HUES48 (cell line): ENCODE measurements around the gene NAA25.

Experiments used
- H3K27ac ChIP-seq: one replicate; pipeline ENCODE4 v1.7.0; 2013; ENCODE audit warnings: low read depth, low read length, inconsistent platforms
- H3K27me3 ChIP-seq: 2 replicates; pipeline ENCODE4 v1.6.1; 2013; ENCODE audit warnings: mild to moderate bottlenecking, low read length; ENCODE audit not compliant: control insufficient read depth, insufficient read depth
- H3K36me3 ChIP-seq: 2 replicates; pipeline ENCODE4 v1.6.1; 2013; ENCODE audit warnings: low read length; ENCODE audit not compliant: control insufficient read depth, insufficient read depth
- H3K4me1 ChIP-seq: 2 replicates; pipeline ENCODE4 v1.6.1; 2013; ENCODE audit warnings: mild to moderate bottlenecking, low read length; ENCODE audit not compliant: control insufficient read depth, insufficient read depth
- H3K4me3 ChIP-seq: 2 replicates; pipeline ENCODE4 v1.5.1; 2013; ENCODE audit warnings: mild to moderate bottlenecking, low read depth, low read length
- H3K9ac ChIP-seq: 2 replicates; pipeline ENCODE4 v1.6.1; 2013; ENCODE audit warnings: mild to moderate bottlenecking, low read depth, low read length, moderate library complexity
- H3K9me3 ChIP-seq: 2 replicates; pipeline ENCODE4 v1.6.1; 2013; ENCODE audit warnings: low read length; ENCODE audit not compliant: control insufficient read depth, insufficient read depth

NAA25 gene

DNA sequence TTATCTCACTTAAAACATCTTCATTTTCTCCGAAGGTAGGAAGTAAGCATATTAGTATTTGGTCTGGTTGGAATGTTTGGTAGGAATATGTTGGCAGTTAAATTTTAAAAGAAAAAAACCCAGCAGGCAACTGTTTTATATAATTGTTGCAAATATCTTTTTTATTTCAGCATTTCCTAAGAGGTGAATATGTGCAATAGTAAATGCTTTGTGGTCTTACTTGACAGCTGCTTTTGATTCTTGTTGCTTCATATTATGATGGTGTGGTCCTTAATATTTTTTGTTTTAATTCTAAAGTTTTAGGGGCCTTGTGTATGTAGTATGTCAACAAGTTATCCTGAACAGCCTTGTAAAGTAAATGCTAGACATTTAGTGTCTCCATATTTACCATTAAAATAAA lies 23.1 kb upstream of the NAA25 start:
- Histone ChIP-seq H3K27ac (no peak overlapping the region), H3K36me3 (peaks cover 42% of the 10 kb centered on the region), H3K4me3 (no peak overlapping the region), H3K4me1 (no peaks in the 10 kb centered on the region; the same call in 1 of the 2 replicates), H3K9ac (no peak overlapping the region), H3K27me3 (no peaks in the 10 kb centered on the region), H3K9me3 (no peaks in the 10 kb centered on the region)

DNA sequence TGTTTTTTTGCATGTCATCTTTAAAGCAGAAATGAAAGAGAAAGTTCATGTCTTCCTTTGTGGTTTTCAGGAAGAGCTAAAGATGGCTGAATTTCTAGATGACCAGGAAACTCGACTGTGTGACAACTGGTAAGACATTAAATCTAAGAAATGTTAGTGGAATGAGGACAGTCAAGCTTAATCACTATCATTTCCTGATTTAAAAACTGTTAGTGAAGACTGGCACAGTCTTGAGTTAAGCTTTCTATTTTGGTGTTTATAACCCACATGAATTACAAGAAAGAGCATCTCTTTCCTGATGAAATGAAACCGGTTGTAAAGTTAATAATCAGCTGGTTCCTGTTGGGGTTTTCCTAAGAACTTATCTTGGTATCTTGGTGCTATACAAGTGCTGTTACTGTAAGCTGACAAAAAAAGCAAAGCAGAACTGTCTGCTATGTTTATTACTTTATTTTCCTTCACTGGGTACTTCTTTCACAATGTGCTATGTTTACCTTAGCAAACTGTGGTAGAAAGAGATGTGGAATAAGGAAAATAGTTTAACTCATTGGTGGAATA lies 21.9 kb upstream of the NAA25 start:
- no peak overlapping the region for H3K9ac ChIP-seq
- peak overlapping the region; percentile 5 for H3K27ac ChIP-seq
- peaks cover 33% of the 10 kb centered on the region for H3K36me3 ChIP-seq
- H3K27me3 ChIP-seq: no peaks in the 10 kb centered on the region
- H3K4me3 ChIP-seq: no peak overlapping the region
- H3K9me3 ChIP-seq: no peaks in the 10 kb centered on the region
- H3K4me1 ChIP-seq: no peaks in the 10 kb centered on the region; the same call in none of the 2 replicates

DNA sequence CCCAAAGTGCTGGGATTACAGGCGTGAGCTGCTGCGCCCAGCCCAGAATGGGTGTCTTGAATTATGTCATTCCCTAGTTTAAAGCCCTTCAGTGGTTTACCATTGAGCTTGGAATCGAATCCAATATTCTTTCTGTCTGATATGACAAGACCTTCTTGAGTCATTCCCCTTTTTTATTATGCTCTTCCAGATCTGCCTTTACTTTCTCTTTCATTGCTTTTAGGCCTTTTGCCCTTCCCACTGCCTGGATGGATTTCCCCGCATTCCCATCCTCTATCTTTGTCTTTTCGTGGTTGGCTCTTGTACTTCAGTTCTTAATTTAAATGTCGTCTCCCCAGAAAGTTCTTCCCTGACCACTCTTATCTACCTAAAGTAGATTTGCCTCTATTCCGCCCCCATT lies 18.3 kb upstream of the NAA25 start:
- no peaks in the 10 kb centered on the region for H3K9me3 ChIP-seq
- H3K36me3 ChIP-seq: peaks cover 14% of the 10 kb centered on the region
- H3K27me3 ChIP-seq: no peaks in the 10 kb centered on the region
- H3K9ac ChIP-seq: no peak overlapping the region
- no peak overlapping the region for H3K27ac ChIP-seq
- peaks cover 4% of the 10 kb centered on the region for H3K4me1 ChIP-seq
- no peak overlapping the region for H3K4me3 ChIP-seq

DNA sequence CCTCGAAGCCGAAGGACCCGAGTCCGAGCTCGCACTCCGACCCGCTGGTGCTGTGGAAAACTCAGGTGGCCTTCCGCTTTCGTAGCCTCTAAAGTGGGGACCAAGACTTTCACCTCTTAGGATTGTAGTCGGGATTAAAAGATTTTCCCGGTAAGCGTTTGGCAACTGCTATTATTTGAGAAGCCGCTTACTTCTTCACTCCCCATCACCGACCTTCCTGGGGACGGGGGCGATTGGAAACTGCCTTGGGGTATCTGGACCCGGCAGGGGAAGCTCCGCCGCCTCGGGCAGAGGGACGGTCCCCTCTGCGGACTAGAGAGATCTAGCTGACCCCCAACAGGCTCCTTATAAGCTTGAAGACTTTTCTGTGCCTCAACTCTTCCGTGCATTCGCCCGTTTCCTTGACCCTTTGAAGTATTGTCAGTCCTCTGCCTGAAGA lies 17.4 kb upstream of the NAA25 start:
- Histone ChIP-seq H3K27ac (peak overlapping the region; percentile 62), H3K4me3 (peak overlapping the region; percentile 91), H3K9ac (peak overlapping the region; percentile 56; the same call in 1 of the 2 replicates), H3K27me3 (no peaks in the 10 kb centered on the region), H3K9me3 (no peaks in the 10 kb centered on the region), H3K4me1 (peaks cover 4% of the 10 kb centered on the region), H3K36me3 (peaks cover 8% of the 10 kb centered on the region)

DNA sequence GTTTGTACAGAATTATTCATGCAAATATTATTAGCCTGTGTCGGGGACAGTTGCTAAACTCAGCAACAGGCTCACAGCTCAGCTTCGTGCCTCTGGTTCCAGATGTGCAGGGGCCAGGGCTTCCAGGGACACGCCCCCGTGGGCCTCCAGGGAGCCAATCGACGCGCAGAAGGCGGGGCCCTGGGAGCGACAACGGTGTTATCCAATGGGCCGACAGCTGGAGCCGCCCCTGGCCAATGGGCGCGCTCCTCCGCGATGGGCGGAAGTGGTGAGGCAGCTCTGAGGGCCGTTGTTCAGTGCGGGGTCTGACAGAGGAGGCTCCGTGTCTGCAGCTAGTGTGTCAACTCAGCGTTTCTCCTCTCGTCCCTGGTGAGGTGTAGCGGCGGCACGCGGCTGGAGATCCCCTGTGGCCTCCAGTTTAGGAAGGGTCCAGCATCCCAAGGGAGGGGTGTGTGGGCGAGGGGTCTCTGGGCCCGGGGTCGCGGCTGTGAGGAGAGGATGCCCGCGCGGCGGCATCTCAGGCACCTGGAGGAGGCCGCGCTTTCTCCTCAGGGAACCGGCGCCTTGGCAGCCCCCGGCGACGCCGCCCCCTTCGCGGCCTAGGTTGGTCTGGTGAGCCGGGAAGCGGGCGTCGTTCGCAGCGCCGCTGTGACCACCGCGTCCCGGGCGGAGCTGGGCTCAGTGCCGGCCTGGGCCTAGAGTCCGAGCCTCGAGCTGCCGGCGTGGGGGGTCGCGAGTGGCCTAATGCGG lies 16.8 kb upstream of the NAA25 start, which contains the start of gene TRAFD1:
Gene TRAFD1 (plus strand): TSS at position 311 of the 750 bp plus-strand sequence. CDS start 4,963 bp downstream, outside the sequence.
- Histone ChIP-seq H3K27ac (peak within 1 kb of the TSS; percentile 62), H3K36me3 (0 out of 2 replicates have a peak, but pooled peaks cover 2% of the 10 kb centered on the region), H3K4me1 (peaks cover 4% of the 10 kb centered on the region), H3K9ac (peak within 1 kb of the TSS; percentile 56), H3K9me3 (no peaks in the 10 kb centered on the region), H3K4me3 (peak within 1 kb of the TSS; percentile 91), H3K27me3 (no peaks in the 10 kb centered on the region)

DNA sequence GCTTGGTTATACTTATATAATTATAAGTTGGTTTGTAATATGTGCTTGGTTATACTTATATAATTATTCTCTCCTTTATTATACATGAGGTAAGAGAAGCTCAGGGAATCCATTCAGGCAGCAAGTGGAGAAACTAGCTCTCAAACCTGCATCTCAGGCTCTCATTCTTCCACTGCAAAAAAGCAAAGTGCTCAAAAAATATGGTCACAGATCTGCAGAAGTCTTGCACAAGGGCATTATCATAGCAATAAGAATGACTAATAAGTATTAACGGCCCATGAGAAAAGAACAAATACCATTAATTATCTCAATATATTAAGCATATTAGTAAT lies 16.3 kb upstream of the NAA25 start:
- Histone ChIP-seq H3K9ac (no peak overlapping the region), H3K4me1 (peaks cover 4% of the 10 kb centered on the region), H3K4me3 (peak overlapping the region; percentile 91; the same call in 1 of the 2 replicates), H3K9me3 (no peaks in the 10 kb centered on the region), H3K27ac (no peak overlapping the region), H3K27me3 (no peaks in the 10 kb centered on the region), H3K36me3 (no peaks in the 10 kb centered on the region)

DNA sequence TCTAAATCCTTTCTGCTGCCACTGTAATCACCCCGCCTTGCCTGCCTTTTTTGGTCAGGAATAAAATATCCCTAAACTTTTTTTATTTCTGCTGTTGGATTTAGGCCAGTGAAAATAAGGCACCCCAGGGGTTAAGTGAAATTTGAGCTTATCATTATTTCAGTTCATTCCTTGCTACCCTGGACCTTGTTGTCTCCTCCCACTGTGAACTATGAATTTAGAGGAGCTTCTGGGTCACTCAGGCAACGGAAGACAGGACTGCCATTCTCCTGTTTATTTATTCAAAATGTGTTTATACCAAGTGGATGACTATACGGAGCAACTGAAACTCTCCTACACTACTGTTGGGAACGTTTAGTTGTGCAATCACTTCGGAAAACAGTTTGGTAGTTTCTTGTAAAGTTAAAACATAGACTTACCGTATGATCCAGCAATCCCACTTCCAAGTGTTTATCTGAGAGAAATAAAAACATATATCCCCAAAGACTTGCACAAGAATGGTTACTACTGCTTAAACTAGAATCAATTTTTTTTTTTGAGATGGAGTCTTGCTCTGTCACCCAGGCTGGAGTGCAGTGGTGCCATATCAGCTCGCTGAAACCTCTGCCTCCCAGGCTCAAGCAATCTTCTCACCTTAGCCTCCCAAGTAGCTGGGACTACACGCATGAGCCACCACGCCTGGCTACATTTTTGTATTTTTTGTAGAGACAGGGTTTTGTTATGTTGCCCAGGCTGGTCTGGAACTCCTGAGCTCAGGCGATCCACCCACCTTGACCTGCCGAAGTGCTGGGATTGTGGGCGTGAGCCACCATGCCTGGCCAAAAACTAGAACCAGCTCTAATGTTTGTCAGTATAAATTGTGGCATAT lies 14.5 kb upstream of the NAA25 start:
- Histone ChIP-seq H3K4me1 (peaks cover 4% of the 10 kb centered on the region), H3K27ac (no peak overlapping the region), H3K9me3 (no peaks in the 10 kb centered on the region), H3K27me3 (no peaks in the 10 kb centered on the region), H3K9ac (no peak overlapping the region), H3K36me3 (no peaks in the 10 kb centered on the region), H3K4me3 (no peak overlapping the region)

DNA sequence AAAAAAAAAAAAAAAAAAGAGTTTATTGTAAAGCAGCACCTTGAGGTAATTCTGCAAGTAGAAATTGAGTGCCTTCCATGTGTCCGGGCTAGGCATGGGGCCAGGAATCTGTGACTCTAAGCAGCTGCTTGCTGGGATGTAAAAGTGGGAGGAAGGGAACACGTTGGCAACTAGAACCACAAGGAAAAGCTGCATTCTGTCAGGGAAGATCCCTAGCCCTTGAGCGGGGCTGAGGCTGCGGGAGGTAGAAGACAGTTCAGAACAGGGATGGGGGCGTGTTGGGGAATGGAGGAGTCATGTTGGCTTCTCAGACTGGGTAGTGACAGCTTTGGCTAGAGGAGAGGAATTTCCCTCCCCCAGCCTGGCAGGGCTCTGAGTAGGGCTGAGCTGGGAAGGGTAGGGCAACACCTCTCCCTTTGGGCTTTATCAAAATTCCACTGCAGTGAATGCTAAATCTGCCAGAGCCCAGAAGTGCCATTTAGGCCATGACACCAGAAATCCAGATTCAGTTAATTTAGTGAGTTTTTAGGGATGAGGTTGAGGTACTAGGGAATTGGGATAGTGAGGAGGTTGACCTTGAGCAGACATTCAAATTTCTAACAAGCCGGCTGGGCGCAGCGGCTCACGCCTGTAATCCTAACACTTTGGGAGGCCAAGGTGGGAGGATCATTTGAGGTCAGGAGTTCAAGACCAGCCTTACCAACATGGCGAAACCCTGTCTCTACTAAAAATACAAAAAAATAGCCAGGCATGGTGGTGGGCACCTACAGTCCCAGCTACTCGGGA lies 13.4 kb upstream of the NAA25 start:
- H3K9ac ChIP-seq: no peak overlapping the region
- no peaks in the 10 kb centered on the region for H3K27me3 ChIP-seq
- H3K27ac ChIP-seq: no peak overlapping the region
- no peak overlapping the region for H3K4me3 ChIP-seq
- peaks cover 5% of the 10 kb centered on the region for H3K4me1 ChIP-seq
- no peaks in the 10 kb centered on the region for H3K36me3 ChIP-seq
- H3K9me3 ChIP-seq: no peaks in the 10 kb centered on the region

DNA sequence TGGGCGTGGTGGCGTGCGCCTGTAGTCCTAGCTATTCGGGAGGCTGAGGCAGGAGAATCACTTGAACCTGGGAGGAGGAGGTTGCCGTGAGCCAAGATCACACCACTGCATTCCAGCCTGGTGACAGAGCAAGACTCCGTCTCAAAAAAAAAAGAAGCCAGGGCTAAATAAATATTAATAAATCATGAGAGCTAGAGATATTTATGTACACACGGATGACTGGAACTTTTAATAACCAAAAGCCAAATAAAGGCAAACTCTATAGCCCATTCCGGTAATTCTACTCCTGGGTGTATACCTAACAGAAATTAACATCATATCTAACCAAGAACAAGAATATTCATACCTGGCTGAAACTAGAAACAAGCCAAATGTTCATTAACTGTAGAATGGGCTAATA lies 9.1 kb upstream of the NAA25 start:
- Histone ChIP-seq H3K4me3 (no peak overlapping the region), H3K9ac (no peak overlapping the region), H3K9me3 (no peaks in the 10 kb centered on the region), H3K36me3 (no peaks in the 10 kb centered on the region), H3K4me1 (peaks cover 11% of the 10 kb centered on the region), H3K27ac (no peak overlapping the region), H3K27me3 (no peaks in the 10 kb centered on the region)

DNA sequence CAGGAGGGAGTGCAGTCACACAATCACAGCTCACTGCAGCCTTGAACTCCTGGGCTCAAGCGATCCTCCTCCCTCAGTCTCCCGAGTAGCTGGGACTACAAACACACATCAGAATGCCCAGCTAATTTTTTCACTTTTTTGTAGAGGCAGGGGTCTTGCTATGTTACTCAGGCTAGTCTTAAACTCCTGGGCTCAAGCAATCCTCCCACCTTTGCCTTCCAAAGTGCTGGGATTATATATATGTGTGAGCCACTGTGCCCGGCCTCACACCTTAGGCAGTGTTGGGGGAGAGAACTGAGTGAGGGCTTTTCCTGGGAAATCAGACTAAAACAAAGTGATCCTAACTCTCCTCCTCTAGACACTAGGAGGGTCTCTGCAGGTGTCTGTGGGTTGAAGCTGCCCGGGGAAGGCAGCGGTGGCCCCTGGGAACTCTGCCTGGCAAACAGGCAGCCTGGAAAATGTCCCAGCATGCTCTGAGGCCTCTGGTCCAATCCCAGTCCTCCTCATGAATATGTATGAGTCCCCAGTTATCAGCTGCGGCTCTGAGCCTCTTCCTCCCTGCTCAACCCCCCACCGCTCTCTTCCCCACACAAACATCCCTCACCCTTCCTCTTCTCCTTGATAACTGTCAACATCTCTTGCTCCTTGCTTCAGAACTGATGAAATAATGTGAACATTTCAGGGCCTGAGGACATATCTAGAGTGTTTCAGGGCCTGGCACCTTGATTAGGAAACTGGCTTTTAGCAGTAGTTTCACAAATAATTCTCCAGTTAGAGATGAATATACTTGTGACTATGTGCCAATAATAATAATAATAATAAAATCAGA lies 7.9 kb upstream of the NAA25 start:
- Histone ChIP-seq H3K4me1 (peaks cover 19% of the 10 kb centered on the region), H3K9ac (0 out of 2 replicates have a peak overlapping the region, but pooled peaks have one; percentile 18), H3K27ac (peak overlapping the region; percentile 89), H3K4me3 (peak overlapping the region; percentile 25; the same call in 1 of the 2 replicates), H3K9me3 (no peaks in the 10 kb centered on the region), H3K36me3 (no peaks in the 10 kb centered on the region), H3K27me3 (no peaks in the 10 kb centered on the region)
